Neural cell (in vitro differentiated cells): ENCODE results near the gene DLGAP4.

ENCODE experiments used
- CTCF ChIP-seq: fragments of 450-650 bp; IDR thresholded peaks from 2 replicates; pipeline ENCODE4 v1.5.1; 2014; ENCODE audit warnings: antibody characterized with exemption, mild to moderate bottlenecking, moderate library complexity; ENCODE audit not compliant: poor library complexity, severe bottlenecking
- EP300 ChIP-seq: fragments of 450-650 bp; conservative IDR thresholded peaks from 2 replicates; pipeline ENCODE4 v1.6.1; 2014; ENCODE audit warnings: antibody characterized with exemption, mild to moderate bottlenecking, moderate library complexity; ENCODE audit not compliant: poor library complexity, severe bottlenecking
- EZH2 ChIP-seq: fragments of 200-600, 300-800 bp; shearing (Covaris generic), sonication (generic); IDR thresholded peaks from 2 replicates; pipeline ENCODE4 v1.6.1; 2014; ENCODE audit warnings: antibody characterized with exemption, low read length, borderline replicate concordance, mild to moderate bottlenecking; ENCODE audit not compliant: insufficient read depth, poor library complexity, severe bottlenecking
- POLR2AphosphoS5 ChIP-seq: IDR thresholded peaks from 2 replicates; pipeline ENCODE4 v1.6.1; 2012
- RAD21 ChIP-seq: fragments of 450-650 bp; conservative IDR thresholded peaks from 2 replicates; pipeline ENCODE4 v1.6.1; 2014; ENCODE audit warnings: antibody characterized with exemption, mild to moderate bottlenecking, moderate library complexity
- SMC3 ChIP-seq: fragments of 450-650 bp; conservative IDR thresholded peaks from 2 replicates; pipeline ENCODE4 v1.6.1; 2014; ENCODE audit warnings: antibody characterized with exemption, mild to moderate bottlenecking, moderate library complexity; ENCODE audit not compliant: poor library complexity
- TAF1 ChIP-seq: IDR thresholded peaks from 2 replicates; pipeline ENCODE4 v1.6.1; 2012; ENCODE audit warnings: low read depth
- TF ChIP-seq, protein P1 (sequence below): IDR thresholded peaks from 2 replicates; pipeline ENCODE4 v1.6.1; 2012; ENCODE audit warnings: borderline replicate concordance

DNA sequence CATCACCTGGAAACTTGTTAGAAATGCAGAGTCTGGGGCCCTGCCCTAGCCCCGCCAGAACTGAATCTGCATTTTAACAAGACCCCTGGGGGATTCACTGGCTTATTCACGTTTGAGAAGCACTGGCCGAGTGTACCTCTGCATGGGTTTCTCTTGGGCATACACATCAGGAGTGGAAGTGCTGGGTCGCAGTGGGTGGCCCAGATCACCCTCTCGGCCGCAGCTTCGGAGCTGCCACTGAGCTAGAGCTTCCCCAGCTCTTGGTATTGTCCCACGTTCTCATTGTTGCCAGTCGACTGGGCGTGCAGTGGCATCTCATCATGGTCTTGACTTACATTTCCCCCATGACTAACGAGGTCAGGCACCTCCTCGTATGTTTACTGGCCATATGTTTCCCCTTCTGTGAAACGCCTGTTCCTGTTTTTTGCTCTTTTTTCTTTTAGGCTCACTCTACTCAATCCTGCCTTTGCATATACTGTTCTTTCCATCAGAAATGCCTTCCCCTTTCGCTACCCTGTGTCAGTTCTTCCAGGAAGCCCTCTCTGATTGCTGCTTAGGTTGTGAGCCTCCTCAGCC lies 3.0 kb upstream of the DLGAP4 start:
- TF ChIP-seq EZH2 (no peak), CTCF (no peak), POLR2AphosphoS5 (no peak), RAD21 (no peak), EP300 (no peak), TAF1 (no peak), SMC3 (no peak)
- TF ChIP-seq, protein P1, sequence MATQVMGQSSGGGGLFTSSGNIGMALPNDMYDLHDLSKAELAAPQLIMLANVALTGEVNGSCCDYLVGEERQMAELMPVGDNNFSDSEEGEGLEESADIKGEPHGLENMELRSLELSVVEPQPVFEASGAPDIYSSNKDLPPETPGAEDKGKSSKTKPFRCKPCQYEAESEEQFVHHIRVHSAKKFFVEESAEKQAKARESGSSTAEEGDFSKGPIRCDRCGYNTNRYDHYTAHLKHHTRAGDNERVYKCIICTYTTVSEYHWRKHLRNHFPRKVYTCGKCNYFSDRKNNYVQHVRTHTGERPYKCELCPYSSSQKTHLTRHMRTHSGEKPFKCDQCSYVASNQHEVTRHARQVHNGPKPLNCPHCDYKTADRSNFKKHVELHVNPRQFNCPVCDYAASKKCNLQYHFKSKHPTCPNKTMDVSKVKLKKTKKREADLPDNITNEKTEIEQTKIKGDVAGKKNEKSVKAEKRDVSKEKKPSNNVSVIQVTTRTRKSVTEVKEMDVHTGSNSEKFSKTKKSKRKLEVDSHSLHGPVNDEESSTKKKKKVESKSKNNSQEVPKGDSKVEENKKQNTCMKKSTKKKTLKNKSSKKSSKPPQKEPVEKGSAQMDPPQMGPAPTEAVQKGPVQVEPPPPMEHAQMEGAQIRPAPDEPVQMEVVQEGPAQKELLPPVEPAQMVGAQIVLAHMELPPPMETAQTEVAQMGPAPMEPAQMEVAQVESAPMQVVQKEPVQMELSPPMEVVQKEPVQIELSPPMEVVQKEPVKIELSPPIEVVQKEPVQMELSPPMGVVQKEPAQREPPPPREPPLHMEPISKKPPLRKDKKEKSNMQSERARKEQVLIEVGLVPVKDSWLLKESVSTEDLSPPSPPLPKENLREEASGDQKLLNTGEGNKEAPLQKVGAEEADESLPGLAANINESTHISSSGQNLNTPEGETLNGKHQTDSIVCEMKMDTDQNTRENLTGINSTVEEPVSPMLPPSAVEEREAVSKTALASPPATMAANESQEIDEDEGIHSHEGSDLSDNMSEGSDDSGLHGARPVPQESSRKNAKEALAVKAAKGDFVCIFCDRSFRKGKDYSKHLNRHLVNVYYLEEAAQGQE = no peak
